HCT116 (cell line): ENCODE measurements around the gene GRIN1. TPM values are rescaled to one million over a fixed set of nuclear protein-coding genes. Genes with fewer than 3 reads are reported as not detected.

Source experiments
- ATAC-seq: fragments of 200-7000 bp; cut with Tn5 transposase; 2 replicates; pipeline ENCODE4 v1.9.1; 2020; ENCODE audit warnings: mild to moderate bottlenecking, moderate library complexity
- BruUV-seq: library from RNA; stranded (reverse); fragments of 400-500 nt; replicated peaks from 2 replicates; lab custom pipeline; 2021; lab: Mats Ljungman, UMichigan
- CTCF ChIA-PET: fragments of 300-600 bp; sonication (Branson Sonifier 250); formaldehyde crosslinking; loops from one replicate; lab custom pipeline; 2021; ENCODE audit warnings: antibody characterized with exemption; lab: Charles Lee
- POLR2A ChIA-PET: fragments of 300-600, 350-600 bp; sonication (Branson Sonifier 250); formaldehyde crosslinking; loops from one replicate; lab custom pipeline; 2021; ENCODE audit warnings: antibody characterized with exemption; lab: Charles Lee
- RAD21 ChIA-PET, 2 experiments: fragments of 300-600 bp; sonication (Branson Sonifier 250); formaldehyde crosslinking; loops; one replicate each; lab custom pipeline; 2023; ENCODE audit warnings: low total read pairs in 2 of 2; ENCODE audit not compliant: uncharacterized antibody in 2 of 2, unreplicated experiment in 2 of 2, low non-redundant PET in 1 of 2; lab: Charles Lee
- DNase-seq: peaks from one replicate; pipeline ENCODE4 v3.0.0-alpha.2; 2010; ENCODE audit warnings: low read depth, low spot score
- H2AFZ ChIP-seq: fragments of 200-600 bp; shearing (Covaris generic), sonication (generic); 2 replicates; pipeline ENCODE4 v1.6.1; 2017; ENCODE audit warnings: low read depth, mixed run types, mixed read lengths, antibody characterized with exemption, low read length; ENCODE audit not compliant: poor library complexity, severe bottlenecking
- H3K27ac ChIP-seq: 2 replicates; pipeline ENCODE4 v1.5.1; 2012; ENCODE audit warnings: low read depth, low read length
- H3K27me3 ChIP-seq: fragments of 200-600 bp; sonication (generic); 2 replicates; pipeline ENCODE4 v1.6.1; 2016; ENCODE audit warnings: mixed run types, low read length, mixed read lengths; ENCODE audit not compliant: insufficient read depth
- H3K36me3 ChIP-seq, 2 experiments: fragments of 200-500 bp in 1 of 2; fragments of 200-600 bp in 1 of 2; sonication (Bioruptor generic) in 1 of 2; sonication (generic) in 1 of 2; 2 replicates each; pipeline versions ENCODE4 v1.5.1 to v1.6.1; 2014 to 2016; ENCODE audit warnings: low read length in 2 of 2, inconsistent platforms in 1 of 2, mixed read lengths in 1 of 2, mixed run types in 1 of 2; ENCODE audit not compliant: insufficient read depth in 2 of 2, control insufficient read depth in 1 of 2
- H3K4me1 ChIP-seq, 2 experiments: fragments of 200-600 bp in 1 of 2; sonication (generic) in 1 of 2; 2 replicates each; pipeline versions ENCODE4 v1.5.1 to v1.6.1; 2012 to 2017; ENCODE audit warnings: low read length in 2 of 2, inconsistent platforms in 1 of 2, mild to moderate bottlenecking in 1 of 2, mixed read lengths in 1 of 2, mixed run types in 1 of 2, moderate library complexity in 1 of 2; ENCODE audit not compliant: insufficient read depth in 2 of 2, control insufficient read depth in 1 of 2
- H3K4me2 ChIP-seq: fragments of 200-600 bp; sonication (generic); 2 replicates; pipeline ENCODE4 v1.6.1; 2017; ENCODE audit warnings: mixed run types, low read length, mixed read lengths
- H3K4me3 ChIP-seq, 2 experiments: fragments of 200-600 bp in 1 of 2; sonication (generic) in 1 of 2; replicated peaks in 1 of 2; 2 replicates each; pipeline ENCODE4 v1.5.1; 2011 to 2016; ENCODE audit warnings: low read length in 2 of 2, control low read depth in 1 of 2, low read depth in 1 of 2, mild to moderate bottlenecking in 1 of 2, mixed read lengths in 1 of 2, mixed run types in 1 of 2
- H3K79me2 ChIP-seq: fragments of 200-600 bp; sonication (generic); 2 replicates; pipeline ENCODE4 v1.6.1; 2017; ENCODE audit warnings: mild to moderate bottlenecking, mixed run types, low read length, moderate library complexity, mixed read lengths; ENCODE audit not compliant: insufficient read depth
- H3K9ac ChIP-seq: fragments of 200-600 bp; sonication (generic); 2 replicates; pipeline ENCODE4 v1.6.1; 2016; ENCODE audit warnings: low read length, mixed read lengths
- H3K9me2 ChIP-seq: fragments of 200-600 bp; sonication (generic), shearing (Covaris generic); 2 replicates; pipeline ENCODE4 v1.6.1; 2017; ENCODE audit warnings: mixed run types, mild to moderate bottlenecking, moderate library complexity; ENCODE audit not compliant: insufficient read depth
- H3K9me3 ChIP-seq, 2 experiments: fragments of 200-500 bp in 1 of 2; fragments of 200-600 bp in 1 of 2; sonication (Bioruptor generic) in 1 of 2; sonication (generic) in 1 of 2; 2 replicates each; pipeline ENCODE4 v1.6.1; 2014 to 2017; ENCODE audit warnings: low read length in 2 of 2, mixed read lengths in 2 of 2, inconsistent platforms in 1 of 2, low read depth in 1 of 2, mild to moderate bottlenecking in 1 of 2, mixed run types in 1 of 2, moderate library complexity in 1 of 2; ENCODE audit not compliant: control insufficient read depth in 1 of 2, insufficient read depth in 1 of 2
- H4K20me1 ChIP-seq: fragments of 200-600 bp; sonication (generic), shearing (Covaris generic); 2 replicates; pipeline ENCODE4 v1.6.1; 2017; ENCODE audit warnings: mixed run types, mild to moderate bottlenecking, moderate library complexity; ENCODE audit not compliant: insufficient read depth
- ATF3 ChIP-seq: IDR thresholded peaks from 2 replicates; pipeline ENCODE4 v1.6.1; 2012
- CBX3 ChIP-seq: IDR thresholded peaks from 2 replicates; pipeline ENCODE4 v1.6.1; 2012; ENCODE audit warnings: low read depth
- CEBPB ChIP-seq: IDR thresholded peaks from 2 replicates; pipeline ENCODE4 v1.6.1; 2012; ENCODE audit warnings: low read depth
- CTCF ChIP-seq, 3 experiments: fragments of 200-600 bp in 1 of 3; sonication (generic) in 1 of 3; IDR thresholded peaks in 2 of 3; conservative IDR thresholded peaks in 1 of 3; 2 replicates each; pipeline ENCODE4 v1.5.1; 2012 to 2017; ENCODE audit warnings: low read depth in 2 of 3, low read length in 2 of 3, antibody characterized with exemption in 1 of 3, borderline replicate concordance in 1 of 3, control low read depth in 1 of 3, mild to moderate bottlenecking in 1 of 3, mixed read lengths in 1 of 3, mixed run types in 1 of 3, moderate library complexity in 1 of 3; ENCODE audit not compliant: insufficient read depth in 1 of 3
- EGR1 ChIP-seq: IDR thresholded peaks from 2 replicates; pipeline ENCODE4 v1.6.1; 2012; ENCODE audit warnings: low read depth
- EZH2phosphoT487 ChIP-seq: fragments of 200-600 bp; IDR thresholded peaks from 2 replicates; pipeline ENCODE4 v1.6.1; 2018; ENCODE audit warnings: antibody characterized with exemption, borderline replicate concordance
- FOSL1 ChIP-seq: IDR thresholded peaks from 2 replicates; pipeline ENCODE4 v1.6.1; 2012; ENCODE audit warnings: low read depth
- JUND ChIP-seq: IDR thresholded peaks from 2 replicates; pipeline ENCODE4 v1.6.1; 2012
- POLR2A ChIP-seq: IDR thresholded peaks from 2 replicates; pipeline ENCODE4 v1.7.0; 2011; ENCODE audit warnings: borderline replicate concordance; ENCODE audit not compliant: insufficient read depth, insufficient read length; ENCODE audit errors: extremely low read depth
- POLR2AphosphoS5 ChIP-seq: IDR thresholded peaks from 2 replicates; pipeline ENCODE4 v1.6.1; 2011; ENCODE audit warnings: mild to moderate bottlenecking, low read depth, low read length, moderate library complexity
- RAD21 ChIP-seq: IDR thresholded peaks from 2 replicates; pipeline ENCODE4 v1.6.1; 2012; ENCODE audit warnings: low read depth, mild to moderate bottlenecking
- REST ChIP-seq: IDR thresholded peaks from 2 replicates; pipeline ENCODE4 v1.6.1; 2012; ENCODE audit warnings: low read depth
- SP1 ChIP-seq: IDR thresholded peaks from 2 replicates; pipeline ENCODE4 v1.6.1; 2012; ENCODE audit warnings: low read depth
- TCF7L2 ChIP-seq: IDR thresholded peaks from 2 replicates; pipeline ENCODE4 v1.7.0; 2011; ENCODE audit warnings: borderline replicate concordance, inconsistent platforms; ENCODE audit not compliant: insufficient read depth, insufficient read length; ENCODE audit errors: extremely low read depth
- ZBTB33 ChIP-seq: IDR thresholded peaks from 2 replicates; pipeline ENCODE4 v1.6.1; 2011; ENCODE audit warnings: mild to moderate bottlenecking, low read length, moderate library complexity; ENCODE audit not compliant: insufficient replicate concordance; ENCODE audit errors: extremely low read depth
- ZFX ChIP-seq: fragments of 450-650 bp; IDR thresholded peaks from 2 replicates; pipeline ENCODE4 v1.6.1; 2017
- ZNF274 ChIP-seq: fragments of 200-500 bp; sonication (Bioruptor generic); IDR thresholded peaks from 2 replicates; pipeline ENCODE4 v1.6.1; 2014; ENCODE audit warnings: mild to moderate bottlenecking, low read depth, low read length, inconsistent platforms
- intact Hi-C: fragments of 100-400 bp; cut with micrococcal nuclease; formaldehyde crosslinking; loops from 2 replicates; pipeline ENCODE4 v1.10.0; 2022
- total RNA-seq: library from RNA; stranded (reverse); gene quantifications from one replicate; pipeline ENCODE4 v1.2.1, GENCODE V29; 2021; ENCODE audit not compliant: unreplicated experiment

Gene GRIN1
- total RNA-seq, 1 experiment from 2014 or later = 23.1 TPM

GRCh38 chr9:137152844-137153405, 14.0 kb downstream of the GRIN1 start:
- TF ChIP-seq EGR1 (no peak), ZNF274 (no peak), RAD21 (no peak), ZBTB33 (no peak), ATF3 (no peak), REST (no peak), TCF7L2 (no peak), CEBPB (no peak), POLR2AphosphoS5 (no peak), ZFX (no peak), EZH2phosphoT487 (no peak), JUND (no peak), SP1 (no peak), FOSL1 (no peak), CBX3 (no peak), POLR2A (no peak), CTCF (IDR thresholded peaks at IDR 0.05 in 2 of 3, conservative IDR thresholded peaks at IDR 0.05 in 1 of 3; ENCODE audit: borderline replicate concordance in 1 of 3, insufficient read depth in 1 of 3, low read depth in 2 of 3, low read length in 2 of 3) (no peak)
- no peaks in the 10 kb centered on the region for H3K36me3 ChIP-seq
- no peak overlapping the region for H3K27ac ChIP-seq
- no peak overlapping the region for H3K4me3 ChIP-seq
- no peaks in the 10 kb centered on the region for H3K79me2 ChIP-seq
- no peaks in the 10 kb centered on the region for H3K27me3 ChIP-seq
- H3K4me1 ChIP-seq = peaks cover 12 to 33% of the 10 kb centered on the region in 2 experiments
- no peak for DNase-seq
- ChIA-PET RAD21 (no interaction called here), POLR2A (no interaction called here), CTCF (interaction anchor here (2.7 kb wide), 1 partner anchor 10 kb away, joined by 15 read pairs; no protein-coding TSS in a partner anchor)
- no peak for ATAC-seq
- intact Hi-C loops = no loop called here
- H3K9ac ChIP-seq = no peak overlapping the region
- no TSS peak for BruUV-seq
- no peak overlapping the region for H3K4me2 ChIP-seq
- no peaks in the 10 kb centered on the region for H3K9me2 ChIP-seq
- H2AFZ ChIP-seq = no peak overlapping the region
- H3K9me3 ChIP-seq = no peaks in the 10 kb centered on the region; a peak in 1 of 4 replicates
- no peaks in the 10 kb centered on the region for H4K20me1 ChIP-seq
